PC-9 (cell line): ENCODE results near the gene SETBP1. TPM values are rescaled to one million over a fixed set of nuclear protein-coding genes. Genes with fewer than 3 reads are reported as not detected.

Experiments
- BruUV-seq: library from RNA; stranded (reverse); fragments of 400-500 nt; replicated peaks from 2 replicates; lab custom pipeline; 2021; lab: Mats Ljungman, UMichigan
- CTCF ChIA-PET: fragments of 300-600 bp; sonication (Branson Sonifier 250); formaldehyde crosslinking; loops from one replicate; lab custom pipeline; 2022; ENCODE audit warnings: antibody characterized with exemption; lab: Charles Lee
- POLR2A ChIA-PET: fragments of 300-600 bp; sonication (Branson Sonifier 250); formaldehyde crosslinking; loops from one replicate; lab custom pipeline; 2022; ENCODE audit warnings: antibody characterized with exemption; ENCODE audit not compliant: unreplicated experiment; lab: Charles Lee
- DNase-seq, 2 experiments: peaks; one replicate each; pipeline versions ENCODE4 v3.0.0 to v3.0.0-alpha.2; 2015 to 2022; ENCODE audit warnings: mixed read lengths in 1 of 2
- H2AFZ ChIP-seq: fragments of 200-600 bp; sonication (generic); 2 replicates; pipeline ENCODE4 v1.8.1; 2017; ENCODE audit warnings: antibody characterized with exemption
- H3F3A ChIP-seq: fragments of 200-600 bp; sonication (generic); 2 replicates; pipeline ENCODE4 v1.8.1; 2017; ENCODE audit warnings: antibody characterized with exemption, mild to moderate bottlenecking, low read depth; ENCODE audit not compliant: insufficient read depth
- H3K27ac ChIP-seq: fragments of 200-600 bp; sonication (generic); 2 replicates; pipeline ENCODE4 v1.6.1; 2016; ENCODE audit warnings: mixed run types
- H3K27me3 ChIP-seq: fragments of 200-600 bp; sonication (generic); 2 replicates; pipeline ENCODE4 v1.6.1; 2016; ENCODE audit warnings: low read depth, mixed run types; ENCODE audit not compliant: insufficient read depth
- H3K36me3 ChIP-seq: fragments of 200-600 bp; sonication (generic); 2 replicates; pipeline ENCODE4 v1.6.1; 2016; ENCODE audit warnings: low read depth, mixed run types
- H3K4me1 ChIP-seq: fragments of 200-600 bp; sonication (generic); replicated peaks from 2 replicates; pipeline ENCODE4 v1.6.1; 2016; ENCODE audit warnings: mixed run types; ENCODE audit not compliant: insufficient read depth
- H3K4me2 ChIP-seq: fragments of 200-600 bp; sonication (generic); 2 replicates; pipeline ENCODE4 v1.6.1; 2017; ENCODE audit warnings: mixed run types
- H3K4me3 ChIP-seq: fragments of 200-600 bp; sonication (generic); 2 replicates; pipeline ENCODE4 v1.6.1; 2016; ENCODE audit warnings: mixed run types
- H3K79me2 ChIP-seq: fragments of 200-600 bp; sonication (generic); 2 replicates; pipeline ENCODE4 v1.6.1; 2017; ENCODE audit warnings: low read depth, mixed run types
- H3K9me2 ChIP-seq: fragments of 200-600 bp; sonication (generic); 2 replicates; pipeline ENCODE4 v1.8.1; 2017; ENCODE audit warnings: mild to moderate bottlenecking; ENCODE audit not compliant: insufficient read depth
- H3K9me3 ChIP-seq: fragments of 200-600 bp; sonication (generic); 2 replicates; pipeline ENCODE4 v1.8.1; 2016; ENCODE audit warnings: low read depth; ENCODE audit not compliant: insufficient read depth
- H4K20me1 ChIP-seq: fragments of 200-600 bp; sonication (generic); 2 replicates; pipeline ENCODE4 v1.8.1; 2017; ENCODE audit not compliant: insufficient read depth
- EZH2 ChIP-seq: fragments of 200-600 bp; sonication (generic); IDR thresholded peaks from 2 replicates; pipeline ENCODE4 v1.8.0; 2017; ENCODE audit warnings: antibody characterized with exemption, low read depth
- intact Hi-C: fragments of 100-400 bp; cut with micrococcal nuclease; formaldehyde crosslinking; loops from one replicate; pipeline ENCODE4 v1.10.0; 2022; ENCODE audit not compliant: unreplicated experiment
- total RNA-seq: library from RNA; stranded (reverse); gene quantifications from 2 replicates; pipeline ENCODE4 v1.2.3, GENCODE V29; 2021
- TF ChIP-seq, protein P1 (sequence below): fragments of 200-600 bp; sonication (generic); conservative IDR thresholded peaks from 2 replicates; pipeline ENCODE4 v1.6.1; 2017; ENCODE audit warnings: mixed run types, antibody characterized with exemption, mild to moderate bottlenecking, moderate library complexity

The SETBP1 gene
- total RNA-seq, 1 experiment from 2014 or later: 9.0 TPM

DNA sequence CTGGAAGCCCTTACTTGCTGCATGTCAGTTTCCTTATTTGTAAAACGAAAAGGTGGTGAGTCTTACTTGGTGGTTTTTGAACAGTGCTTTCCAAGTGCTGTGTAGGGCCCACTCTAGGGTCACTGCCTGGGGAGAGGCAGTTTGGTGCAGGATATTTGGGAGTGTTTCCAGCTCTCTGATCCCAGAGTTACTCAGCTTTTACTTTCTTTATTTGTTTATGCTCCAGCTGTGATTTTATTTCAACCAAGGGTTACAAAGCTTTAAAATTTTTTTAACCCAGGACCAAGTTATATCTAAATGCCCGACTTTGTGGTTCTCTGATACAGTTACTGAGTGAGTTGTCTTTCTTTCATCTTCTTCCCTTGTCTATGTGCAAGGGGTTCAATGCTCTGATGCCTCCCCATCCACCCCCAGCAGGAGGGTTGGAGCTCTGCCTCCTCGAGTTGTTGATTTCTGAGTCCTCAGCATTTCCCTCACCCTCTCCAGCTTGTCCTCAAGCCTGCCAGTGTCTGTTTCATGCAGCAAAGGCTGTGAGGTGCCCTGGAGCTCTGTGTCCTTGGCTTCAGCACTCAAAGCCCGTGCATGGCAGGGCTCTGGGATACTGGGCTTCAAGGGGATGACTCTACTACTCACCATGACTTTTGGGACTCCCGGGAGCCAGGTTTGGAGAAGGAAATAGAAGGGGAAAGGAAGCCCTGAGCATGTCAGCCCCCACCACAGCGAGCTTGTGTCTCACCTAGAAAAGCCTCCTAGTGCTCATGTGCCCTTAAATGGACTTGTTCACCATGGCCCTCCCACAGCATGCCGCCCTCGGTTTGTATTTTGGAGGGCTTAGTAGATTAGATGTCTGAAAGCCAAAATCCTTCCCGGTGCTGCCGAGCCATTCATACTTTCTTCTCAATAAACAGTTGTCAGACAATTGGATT is 236.8 kb downstream of the SETBP1 start:
- H4K20me1 ChIP-seq: no peaks in the 10 kb centered on the region
- no peaks in the 10 kb centered on the region for H3K9me3 ChIP-seq
- no peak overlapping the region for H3K4me2 ChIP-seq
- TF ChIP-seq EZH2: no peak
- TF ChIP-seq, protein P1, sequence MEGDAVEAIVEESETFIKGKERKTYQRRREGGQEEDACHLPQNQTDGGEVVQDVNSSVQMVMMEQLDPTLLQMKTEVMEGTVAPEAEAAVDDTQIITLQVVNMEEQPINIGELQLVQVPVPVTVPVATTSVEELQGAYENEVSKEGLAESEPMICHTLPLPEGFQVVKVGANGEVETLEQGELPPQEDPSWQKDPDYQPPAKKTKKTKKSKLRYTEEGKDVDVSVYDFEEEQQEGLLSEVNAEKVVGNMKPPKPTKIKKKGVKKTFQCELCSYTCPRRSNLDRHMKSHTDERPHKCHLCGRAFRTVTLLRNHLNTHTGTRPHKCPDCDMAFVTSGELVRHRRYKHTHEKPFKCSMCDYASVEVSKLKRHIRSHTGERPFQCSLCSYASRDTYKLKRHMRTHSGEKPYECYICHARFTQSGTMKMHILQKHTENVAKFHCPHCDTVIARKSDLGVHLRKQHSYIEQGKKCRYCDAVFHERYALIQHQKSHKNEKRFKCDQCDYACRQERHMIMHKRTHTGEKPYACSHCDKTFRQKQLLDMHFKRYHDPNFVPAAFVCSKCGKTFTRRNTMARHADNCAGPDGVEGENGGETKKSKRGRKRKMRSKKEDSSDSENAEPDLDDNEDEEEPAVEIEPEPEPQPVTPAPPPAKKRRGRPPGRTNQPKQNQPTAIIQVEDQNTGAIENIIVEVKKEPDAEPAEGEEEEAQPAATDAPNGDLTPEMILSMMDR: no peak
- no peaks in the 10 kb centered on the region for H3K9me2 ChIP-seq
- no peak overlapping the region for H3K4me3 ChIP-seq
- ChIA-PET CTCF (no interaction called here), POLR2A (no interaction called here)
- H3K27me3 ChIP-seq: no peaks in the 10 kb centered on the region
- DNase-seq: no peak
- BruUV-seq: no TSS peak
- no peaks in the 10 kb centered on the region for H3K36me3 ChIP-seq
- H3K79me2 ChIP-seq: no peaks in the 10 kb centered on the region
- intact Hi-C loops: no loop called here
- no peak overlapping the region for H3K27ac ChIP-seq
- H2AFZ ChIP-seq: no peak overlapping the region
- H3K4me1 ChIP-seq: no peaks in the 10 kb centered on the region
- H3F3A ChIP-seq: no peaks in the 10 kb centered on the region

DNA sequence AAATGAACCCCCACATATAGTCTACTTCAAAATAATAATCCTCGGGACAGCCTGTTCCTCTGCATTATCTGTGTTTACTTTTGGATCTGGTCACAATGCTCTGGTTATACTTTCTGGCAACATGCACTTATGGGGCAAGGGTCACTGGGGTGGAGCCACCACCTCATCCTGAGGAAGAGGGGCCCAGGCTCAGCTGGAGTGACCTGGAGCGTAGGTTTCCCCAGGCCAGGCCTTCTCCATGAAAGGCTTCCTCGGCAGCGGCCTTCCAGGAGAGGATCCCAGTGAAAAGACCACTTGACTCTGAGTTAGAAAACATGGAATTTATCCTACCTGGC is 237.4 kb downstream of the SETBP1 start:
- POLR2A ChIA-PET: no interaction called here
- Histone ChIP-seq H3K9me3 (no peaks in the 10 kb centered on the region), H3F3A (no peaks in the 10 kb centered on the region), H3K36me3 (no peaks in the 10 kb centered on the region), H3K4me1 (no peaks in the 10 kb centered on the region), H3K4me3 (no peak overlapping the region), H3K4me2 (no peak overlapping the region), H3K9me2 (no peaks in the 10 kb centered on the region), H3K27me3 (no peaks in the 10 kb centered on the region), H3K79me2 (no peaks in the 10 kb centered on the region), H4K20me1 (no peaks in the 10 kb centered on the region), H2AFZ (no peak overlapping the region), H3K27ac (no peak overlapping the region)
- CTCF ChIA-PET: no interaction called here
- DNase-seq: no peak
- intact Hi-C loops: no loop called here
- TF ChIP-seq, protein P1: no peak
- TF ChIP-seq EZH2: no peak
- no TSS peak for BruUV-seq

DNA sequence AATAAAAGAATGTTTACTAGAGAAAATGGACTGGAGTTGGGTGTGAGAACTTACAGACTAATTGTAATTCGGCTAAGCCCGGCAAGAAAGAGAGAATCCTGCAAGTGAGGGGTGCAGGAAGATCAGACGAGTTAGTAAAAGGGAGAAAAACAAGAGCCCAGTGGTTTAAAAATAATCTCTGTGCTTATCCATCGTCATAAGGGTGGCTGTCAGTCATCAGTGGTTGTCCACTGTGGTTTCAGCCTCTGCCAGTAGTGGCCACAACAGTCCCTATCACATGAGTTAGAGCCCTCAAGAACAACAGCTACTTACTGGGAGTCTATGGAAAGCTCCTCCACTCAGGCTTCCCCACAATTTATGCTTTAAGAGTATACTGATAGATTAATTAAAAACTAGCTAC is 239.8 kb downstream of the SETBP1 start:
- no peaks in the 10 kb centered on the region for H3K4me1 ChIP-seq
- BruUV-seq: no TSS peak
- no peaks in the 10 kb centered on the region for H4K20me1 ChIP-seq
- H3K27me3 ChIP-seq: no peaks in the 10 kb centered on the region
- no peaks in the 10 kb centered on the region for H3K79me2 ChIP-seq
- H3K9me2 ChIP-seq: no peaks in the 10 kb centered on the region
- no peaks in the 10 kb centered on the region for H3K9me3 ChIP-seq
- TF ChIP-seq, protein P1: no peak
- TF ChIP-seq EZH2: no peak
- H3K27ac ChIP-seq: no peak overlapping the region
- H3F3A ChIP-seq: no peaks in the 10 kb centered on the region
- no peak overlapping the region for H3K4me2 ChIP-seq
- no peaks in the 10 kb centered on the region for H3K36me3 ChIP-seq
- ChIA-PET POLR2A (no interaction called here), CTCF (no interaction called here)
- H3K4me3 ChIP-seq: no peak overlapping the region
- H2AFZ ChIP-seq: no peak overlapping the region
- DNase-seq: no peak
- intact Hi-C loops: no loop called here
